Measurements from ENCODE around the gene OR4P4. TPM values are rescaled to one million over a fixed set of nuclear protein-coding genes. Genes with fewer than 3 reads are reported as not detected.

Gene OR4P4
- total and polyA plus RNA-seq, 2 donors (not counting 3 experiments of a cell fraction or from before 2014, with no cell fraction given): not detected

DNA sequence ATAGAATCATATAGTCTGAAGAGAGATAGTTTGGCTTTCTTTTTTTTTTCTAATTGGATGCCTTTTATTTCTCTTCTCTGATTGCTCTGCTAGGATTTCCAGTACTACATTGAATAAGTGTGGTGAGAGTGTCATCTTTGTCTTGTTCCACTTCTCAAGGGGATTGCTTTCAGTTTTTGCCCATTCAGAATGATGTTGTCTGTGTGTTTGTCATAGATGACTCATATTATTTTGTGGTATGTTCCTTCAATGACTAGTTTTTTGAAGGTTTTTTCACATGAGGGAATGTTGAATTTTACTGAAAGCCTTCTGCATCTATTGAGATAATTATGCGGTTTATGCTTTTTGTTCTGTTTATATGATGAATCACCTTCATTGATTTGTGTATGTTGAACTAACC lies 10.4 kb upstream of the OR4P4 start:
- H2AFZ ChIP-seq (ENCODE audit: low read depth, low read length): no peak overlapping the region
- H3K4me1 ChIP-seq (ENCODE audit: control insufficient read depth, extremely low read depth, insufficient read depth, low read length): no peaks in the 10 kb centered on the region
- intact Hi-C loops (cut with micrococcal nuclease): no loop called here
- H3K4me2 ChIP-seq (ENCODE audit: insufficient read depth, low read length): no peak overlapping the region
- no peaks in the 10 kb centered on the region for H3K27me3 ChIP-seq (ENCODE audit: control insufficient read depth in 2 of 2, insufficient read depth in 2 of 2, low read length in 2 of 2)
- ChIA-PET CTCF (no interaction called here), POLR2A (no interaction called here)
- no peaks in the 10 kb centered on the region for H3K9me3 ChIP-seq (replicated peaks; ENCODE audit: control insufficient read depth, insufficient read depth, low read length)
- H3K4me3 ChIP-seq (replicated peaks in 1 of 3; ENCODE audit: insufficient read depth in 1 of 3, low read depth in 1 of 3, low read length in 3 of 3): no peak overlapping the region
- TF ChIP-seq EZH2 (IDR thresholded peaks at IDR 0.05; ENCODE audit: borderline replicate concordance, low read depth, low read length, severe bottlenecking): no peak
- no peaks in the 10 kb centered on the region for H3K79me2 ChIP-seq (ENCODE audit: control insufficient read depth, insufficient read depth, low read length)
- BruUV-seq (replicated peaks): no TSS peak
- no peaks in the 10 kb centered on the region for H3K9me1 ChIP-seq (replicated peaks; ENCODE audit: control insufficient read depth, extremely low read depth, insufficient read depth, low read length)
- H3K9ac ChIP-seq (replicated peaks; ENCODE audit: extremely low read depth, insufficient read depth, low read length): no peak overlapping the region
- FAIRE-seq (no peak), DNase-seq (ENCODE audit: low read depth, low spot score) (no peak)
- H3K36me3 ChIP-seq (ENCODE audit: control insufficient read depth in 2 of 2, extremely low read depth in 1 of 2, insufficient read depth in 2 of 2, low read length in 2 of 2): no peaks in the 10 kb centered on the region
- dilution Hi-C loops (cut with MboI; ENCODE audit: extremely low pct_ligation_motif_present, low sequenced_read_pairs): no loop called here
- H3K27ac ChIP-seq (ENCODE audit: insufficient read depth, low read depth, low read length): no peak overlapping the region
- H4K20me1 ChIP-seq (replicated peaks; ENCODE audit: control insufficient read depth, extremely low read depth, insufficient read depth, low read length): no peaks in the 10 kb centered on the region

DNA sequence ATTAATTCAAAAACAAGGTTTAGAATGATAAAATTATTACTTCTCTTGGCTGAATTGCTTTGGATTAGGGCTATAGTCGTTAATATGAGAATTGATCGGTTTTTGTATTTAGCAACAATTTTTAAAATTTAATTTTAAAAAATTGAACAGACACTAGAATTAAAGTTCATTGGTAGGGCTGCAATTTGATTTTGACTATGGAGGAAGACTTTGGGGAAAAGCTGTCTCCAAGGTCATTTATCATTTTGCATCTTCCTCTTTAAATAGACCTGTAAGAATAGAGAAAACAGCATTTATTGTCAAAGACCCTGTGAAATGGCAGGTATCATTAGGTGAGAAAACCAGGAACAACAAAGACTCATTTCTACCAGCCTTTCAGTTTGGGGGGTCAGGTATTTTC lies 13.1 kb downstream of the OR4P4 start, which contains the start of gene OR4S2:
Gene OR4S2 (plus strand): TSS at position 301 of the 400 bp plus-strand sequence. CDS start 2,577 bp downstream, outside the sequence.
- DNase-seq (ENCODE audit: low read depth, low spot score) (no peak), FAIRE-seq (no peak)
- no peak within 1 kb of the TSS for H2AFZ ChIP-seq (ENCODE audit: low read depth, low read length)
- H3K9me1 ChIP-seq (replicated peaks; ENCODE audit: control insufficient read depth, extremely low read depth, insufficient read depth, low read length): no peaks in the 10 kb centered on the region
- intact Hi-C loops (cut with micrococcal nuclease) (no loop called here), dilution Hi-C loops (cut with MboI; ENCODE audit: extremely low pct_ligation_motif_present, low sequenced_read_pairs) (no loop called here)
- no peak within 1 kb of the TSS for H3K4me3 ChIP-seq (replicated peaks in 1 of 3; ENCODE audit: insufficient read depth in 1 of 3, low read depth in 1 of 3, low read length in 3 of 3)
- TF ChIP-seq EZH2 (IDR thresholded peaks at IDR 0.05; ENCODE audit: borderline replicate concordance, low read depth, low read length, severe bottlenecking) (no peak), POLR2A (IDR thresholded peaks at IDR 0.05; ENCODE audit: low read depth, low read length) (no peak), MYC (IDR thresholded peaks at IDR 0.05; ENCODE audit: low read depth, low read length) (no peak), JUN (IDR thresholded peaks at IDR 0.05; ENCODE audit: borderline replicate concordance, insufficient read depth, insufficient read length, low read depth) (no peak), FOS (IDR thresholded peaks at IDR 0.05; ENCODE audit: borderline replicate concordance, insufficient read depth, low read length) (no peak), POLR2AphosphoS5 (IDR thresholded peaks at IDR 0.05; ENCODE audit: insufficient read depth, low read depth, low read length) (no peak)
- TF ChIP-seq, protein P1, sequence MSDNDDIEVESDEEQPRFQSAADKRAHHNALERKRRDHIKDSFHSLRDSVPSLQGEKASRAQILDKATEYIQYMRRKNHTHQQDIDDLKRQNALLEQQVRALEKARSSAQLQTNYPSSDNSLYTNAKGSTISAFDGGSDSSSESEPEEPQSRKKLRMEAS (IDR thresholded peaks at IDR 0.05; ENCODE audit: insufficient read depth, insufficient read length): no peak
- TF ChIP-seq, protein P2, sequence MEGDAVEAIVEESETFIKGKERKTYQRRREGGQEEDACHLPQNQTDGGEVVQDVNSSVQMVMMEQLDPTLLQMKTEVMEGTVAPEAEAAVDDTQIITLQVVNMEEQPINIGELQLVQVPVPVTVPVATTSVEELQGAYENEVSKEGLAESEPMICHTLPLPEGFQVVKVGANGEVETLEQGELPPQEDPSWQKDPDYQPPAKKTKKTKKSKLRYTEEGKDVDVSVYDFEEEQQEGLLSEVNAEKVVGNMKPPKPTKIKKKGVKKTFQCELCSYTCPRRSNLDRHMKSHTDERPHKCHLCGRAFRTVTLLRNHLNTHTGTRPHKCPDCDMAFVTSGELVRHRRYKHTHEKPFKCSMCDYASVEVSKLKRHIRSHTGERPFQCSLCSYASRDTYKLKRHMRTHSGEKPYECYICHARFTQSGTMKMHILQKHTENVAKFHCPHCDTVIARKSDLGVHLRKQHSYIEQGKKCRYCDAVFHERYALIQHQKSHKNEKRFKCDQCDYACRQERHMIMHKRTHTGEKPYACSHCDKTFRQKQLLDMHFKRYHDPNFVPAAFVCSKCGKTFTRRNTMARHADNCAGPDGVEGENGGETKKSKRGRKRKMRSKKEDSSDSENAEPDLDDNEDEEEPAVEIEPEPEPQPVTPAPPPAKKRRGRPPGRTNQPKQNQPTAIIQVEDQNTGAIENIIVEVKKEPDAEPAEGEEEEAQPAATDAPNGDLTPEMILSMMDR (IDR thresholded peaks at IDR 0.05; ENCODE audit: extremely low read depth in 1 of 2, insufficient read depth in 1 of 2, low read depth in 1 of 2, low read length in 2 of 2): no peak
- POLR2A ChIA-PET: no interaction called here
- CTCF ChIA-PET: no interaction called here
- no peaks in the 10 kb centered on the region for H3K27me3 ChIP-seq (ENCODE audit: control insufficient read depth in 2 of 2, insufficient read depth in 2 of 2, low read length in 2 of 2)
- H3K36me3 ChIP-seq (ENCODE audit: control insufficient read depth in 2 of 2, extremely low read depth in 1 of 2, insufficient read depth in 2 of 2, low read length in 2 of 2): no peaks in the 10 kb centered on the region
- H3K4me1 ChIP-seq (ENCODE audit: control insufficient read depth, extremely low read depth, insufficient read depth, low read length): no peaks in the 10 kb centered on the region
- peaks cover 8% of the 10 kb centered on the region for H3K9me3 ChIP-seq (replicated peaks; ENCODE audit: control insufficient read depth, insufficient read depth, low read length)
- no peak within 1 kb of the TSS for H3K27ac ChIP-seq (ENCODE audit: insufficient read depth, low read depth, low read length)
- no peaks in the 10 kb centered on the region for H4K20me1 ChIP-seq (replicated peaks; ENCODE audit: control insufficient read depth, extremely low read depth, insufficient read depth, low read length)
- H3K79me2 ChIP-seq (ENCODE audit: control insufficient read depth, insufficient read depth, low read length): no peaks in the 10 kb centered on the region
- BruUV-seq (replicated peaks): no TSS peak
- H3K9ac ChIP-seq (replicated peaks; ENCODE audit: extremely low read depth, insufficient read depth, low read length): no peak within 1 kb of the TSS
- H3K4me2 ChIP-seq (ENCODE audit: insufficient read depth, low read length): no peak within 1 kb of the TSS

Measured in endothelial cell of umbilical vein (primary cell).